Smooth muscle cell of the brain vasculature (primary cell): Measurements from ENCODE around the gene POU5F1.
"Not testable (repeated sequence)": the region's sequence is repeated elsewhere in the genome, so short reads cannot be mapped to it uniquely, and the experiment has no call there.

Experiments used
- DNase-seq: peaks from one replicate; pipeline ENCODE4 v3.0.0-alpha.2; 2012; ENCODE audit warnings: low read depth, low spot score

The POU5F1 gene

DNA sequence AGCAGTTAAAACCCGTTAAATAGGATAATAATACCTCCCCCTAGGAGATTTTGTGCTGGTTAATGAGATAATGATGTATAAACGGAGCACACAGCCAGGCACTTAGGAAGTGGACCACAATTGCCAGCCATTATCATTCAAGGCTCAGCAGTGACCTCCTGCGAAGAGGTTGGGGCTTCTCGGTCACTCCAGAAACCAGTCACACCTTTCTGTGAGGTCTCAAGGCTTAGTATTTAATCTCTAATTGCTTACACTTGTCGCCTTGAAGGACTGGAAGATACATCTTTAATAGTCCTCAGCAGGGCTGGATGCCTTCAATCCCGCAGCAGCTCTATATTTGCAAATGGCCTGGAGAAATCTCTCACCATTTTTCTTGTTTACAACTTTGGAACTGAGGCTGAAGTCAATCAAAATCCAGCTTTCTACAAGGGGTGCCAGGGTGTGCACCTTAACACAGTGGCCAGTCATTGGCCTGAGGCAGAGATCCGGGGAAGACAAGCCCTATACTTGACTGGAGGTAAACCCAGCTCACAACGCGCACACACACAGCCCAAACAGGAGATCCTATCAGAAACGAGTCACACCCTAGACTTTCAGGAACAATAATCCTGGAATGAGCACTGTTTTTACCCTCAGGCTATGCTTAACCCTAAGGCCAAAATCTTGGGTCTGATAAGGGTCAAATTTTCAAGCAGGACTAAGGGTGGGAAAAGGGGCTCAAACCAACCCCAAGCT is 1.2 kb downstream of the POU5F1 start:
- no peak for DNase-seq

DNA sequence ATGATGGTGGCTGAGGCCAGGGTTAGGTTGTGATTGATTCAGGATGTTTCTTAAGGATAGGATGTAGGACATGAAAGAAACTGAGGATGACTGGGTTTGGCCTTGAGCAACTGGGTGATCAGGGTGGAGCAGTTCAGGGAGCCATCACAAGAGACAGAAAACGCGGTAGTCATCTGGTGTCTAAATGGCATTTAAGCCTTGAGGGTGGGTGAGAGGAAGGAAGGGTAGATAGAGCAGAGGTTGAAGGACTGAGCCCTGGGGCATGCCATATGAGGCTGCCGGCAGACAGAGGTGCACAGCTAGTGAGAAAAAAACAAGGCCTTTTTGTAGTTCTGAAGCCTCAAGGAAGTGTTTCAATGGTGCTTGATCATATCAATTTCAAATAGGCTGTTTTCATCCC is 1.9 kb downstream of the POU5F1 start:
- no peak for DNase-seq

DNA sequence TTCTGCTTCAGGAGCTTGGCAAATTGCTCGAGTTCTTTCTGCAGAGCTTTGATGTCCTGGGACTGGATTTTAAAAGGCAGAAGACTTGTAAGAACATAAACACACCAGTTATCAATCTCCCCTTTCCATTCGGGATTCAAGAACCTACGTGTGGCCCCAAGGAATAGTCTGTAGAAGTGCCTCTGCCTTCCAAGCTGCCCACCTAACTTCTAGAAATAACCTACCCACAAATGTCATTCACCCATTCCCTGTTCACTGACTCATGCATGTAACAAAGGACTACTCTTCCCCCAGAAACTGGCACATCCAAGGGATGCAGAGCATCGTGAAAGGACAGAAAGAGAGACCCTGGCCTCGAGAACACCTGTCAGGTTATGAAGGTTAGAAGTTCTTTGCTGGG is 4.5 kb downstream of the POU5F1 start:
- DNase-seq = no peak

GRCh38 chr6:31165064-31165832 is 5.2 kb downstream of the POU5F1 start:
- DNase-seq = not testable (repeated sequence)

DNA sequence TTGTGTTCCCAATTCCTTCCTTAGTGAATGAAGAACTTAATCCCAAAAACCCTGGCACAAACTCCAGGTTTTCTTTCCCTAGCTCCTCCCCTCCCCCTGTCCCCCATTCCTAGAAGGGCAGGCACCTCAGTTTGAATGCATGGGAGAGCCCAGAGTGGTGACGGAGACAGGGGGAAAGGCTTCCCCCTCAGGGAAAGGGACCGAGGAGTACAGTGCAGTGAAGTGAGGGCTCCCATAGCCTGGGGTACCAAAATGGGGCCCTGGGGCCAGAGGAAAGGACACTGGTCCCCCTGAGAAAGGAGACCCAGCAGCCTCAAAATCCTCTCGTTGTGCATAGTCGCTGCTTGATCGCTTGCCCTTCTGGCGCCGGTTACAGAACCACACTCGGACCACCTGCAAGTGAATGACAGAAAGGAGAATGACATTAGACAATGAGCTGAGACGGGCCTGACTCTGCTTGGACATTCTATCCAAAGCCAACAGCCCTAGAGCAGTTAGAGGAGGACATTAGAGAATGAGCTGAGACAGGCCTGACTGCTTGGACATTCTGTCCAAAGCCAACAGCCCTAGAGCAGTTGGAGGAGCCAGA is 5.9 kb downstream of the POU5F1 start:
- not testable (repeated sequence) for DNase-seq

- no peak for DNase-seq
Measured at GRCh38 chr6:31163922-31164321, 6.6 kb downstream of the POU5F1 start.

DNA sequence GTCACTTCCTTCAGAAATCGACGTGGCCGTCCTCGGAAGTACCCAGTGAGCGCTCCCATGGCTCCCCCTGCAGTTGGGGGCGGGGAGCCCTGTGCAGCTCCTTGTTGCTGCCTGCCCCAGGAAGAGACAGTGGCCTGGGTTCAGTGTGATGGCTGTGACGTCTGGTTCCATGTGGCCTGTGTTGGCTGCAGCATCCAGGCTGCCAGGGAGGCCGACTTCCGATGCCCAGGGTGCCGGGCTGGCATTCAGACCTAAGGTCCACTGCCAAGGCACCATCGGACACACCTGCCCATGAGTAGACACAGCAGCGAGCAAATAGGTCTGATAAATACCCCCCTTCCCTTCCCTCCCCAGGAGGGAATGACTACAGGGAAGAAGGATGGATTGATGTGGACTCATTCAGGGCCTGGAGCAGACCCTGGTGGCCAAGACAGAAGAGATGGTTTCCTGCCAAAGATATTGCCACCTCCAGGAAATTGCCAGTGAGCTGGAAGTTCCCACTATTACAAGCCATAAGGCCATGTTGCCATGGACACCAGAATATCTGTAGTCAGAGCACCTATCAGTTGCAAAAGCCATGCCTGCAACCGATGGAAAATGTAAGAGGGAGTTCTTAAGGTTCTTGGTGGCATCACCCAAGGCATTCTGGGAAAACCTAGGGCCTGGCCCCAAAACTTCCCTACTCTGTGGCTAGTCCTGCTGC is 7.9 kb downstream of the POU5F1 start:
- DNase-seq = no peak

DNA sequence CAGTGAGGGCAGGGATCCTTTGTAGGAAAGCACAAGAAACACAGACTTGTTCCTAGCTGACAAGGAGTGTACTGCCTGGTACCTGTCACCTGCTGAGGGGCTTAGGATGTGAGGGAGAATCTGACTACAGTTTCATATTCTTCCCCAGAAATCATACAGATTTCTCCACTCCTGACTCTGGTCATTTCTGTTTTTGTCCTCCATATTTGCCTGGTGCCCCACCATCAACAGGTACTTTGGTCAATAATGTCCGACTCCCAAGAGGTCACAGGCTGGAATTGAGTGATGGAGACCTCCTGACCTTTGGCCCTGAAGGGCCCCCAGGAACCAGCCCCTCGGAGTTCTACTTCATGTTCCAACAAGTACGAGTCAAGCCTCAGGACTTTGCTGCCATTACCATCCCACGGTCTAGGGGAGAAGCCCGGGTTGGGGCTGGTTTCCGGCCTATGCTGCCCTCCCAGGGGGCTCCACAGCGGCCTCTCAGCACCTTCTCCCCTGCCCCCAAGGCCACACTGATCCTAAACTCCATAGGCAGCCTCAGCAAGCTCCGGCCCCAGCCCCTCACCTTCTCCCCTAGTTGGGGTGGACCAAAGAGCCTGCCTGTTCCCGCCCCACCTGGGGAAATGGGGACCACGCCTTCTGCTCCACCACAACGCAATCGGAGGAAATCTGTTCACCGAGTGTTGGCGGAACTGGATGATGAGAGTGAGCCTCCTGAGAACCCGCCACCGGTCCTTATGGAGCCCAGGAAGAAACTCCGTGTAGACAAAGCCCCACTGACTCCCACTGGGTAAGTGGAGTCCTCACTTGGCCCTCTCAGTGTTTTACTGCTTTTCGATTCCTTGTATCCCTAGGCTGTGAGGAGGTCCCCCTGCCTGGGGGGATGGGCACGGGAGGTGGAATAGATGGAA is 9.0 kb downstream of the POU5F1 start:
- DNase-seq = no peak

GRCh38 chr6:31158863-31159855 is 11.3 kb downstream of the POU5F1 start:
- no peak for DNase-seq

DNA sequence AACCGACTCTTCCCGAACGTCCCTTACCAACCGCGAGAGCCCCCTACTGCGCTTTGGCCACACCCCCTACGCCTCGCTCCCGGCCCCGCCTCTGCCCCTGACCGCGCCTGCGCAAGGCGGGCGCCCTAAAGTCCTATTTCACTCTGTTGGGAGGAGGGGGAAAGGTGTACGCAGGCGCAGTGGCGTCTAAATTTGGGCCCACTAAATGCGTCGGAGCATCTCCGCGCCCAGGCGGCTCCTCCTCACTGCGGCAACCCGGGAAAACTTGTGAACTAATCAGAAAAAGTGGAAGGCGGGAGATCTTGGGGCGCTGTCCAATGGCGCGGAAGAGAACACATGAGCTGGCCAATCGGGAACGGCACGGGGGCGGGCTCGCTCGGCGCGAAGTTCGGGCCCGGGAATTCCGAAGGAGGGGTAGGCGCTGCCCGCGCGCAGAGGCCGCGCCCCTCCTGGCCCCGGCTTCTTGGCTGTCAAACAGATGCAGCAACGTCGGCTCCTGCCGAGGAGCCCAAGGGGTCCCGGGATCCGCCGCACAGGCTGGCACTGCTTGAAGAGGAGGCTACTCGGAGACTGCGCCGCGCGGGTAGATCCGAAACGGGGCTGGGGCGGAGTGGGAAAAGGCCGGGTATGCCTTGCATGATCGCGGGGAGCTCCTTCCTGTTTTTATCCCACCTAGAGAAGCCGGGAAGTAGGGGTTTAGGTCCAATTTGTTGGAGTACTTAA is 12.2 kb downstream of the POU5F1 start, which contains the start of gene TCF19:
TSS of gene TCF19 (plus strand) at position 450 of the 723 bp plus-strand sequence. CDS start 881 bp downstream, outside the sequence.
- peak; percentile 99 for DNase-seq

DNA sequence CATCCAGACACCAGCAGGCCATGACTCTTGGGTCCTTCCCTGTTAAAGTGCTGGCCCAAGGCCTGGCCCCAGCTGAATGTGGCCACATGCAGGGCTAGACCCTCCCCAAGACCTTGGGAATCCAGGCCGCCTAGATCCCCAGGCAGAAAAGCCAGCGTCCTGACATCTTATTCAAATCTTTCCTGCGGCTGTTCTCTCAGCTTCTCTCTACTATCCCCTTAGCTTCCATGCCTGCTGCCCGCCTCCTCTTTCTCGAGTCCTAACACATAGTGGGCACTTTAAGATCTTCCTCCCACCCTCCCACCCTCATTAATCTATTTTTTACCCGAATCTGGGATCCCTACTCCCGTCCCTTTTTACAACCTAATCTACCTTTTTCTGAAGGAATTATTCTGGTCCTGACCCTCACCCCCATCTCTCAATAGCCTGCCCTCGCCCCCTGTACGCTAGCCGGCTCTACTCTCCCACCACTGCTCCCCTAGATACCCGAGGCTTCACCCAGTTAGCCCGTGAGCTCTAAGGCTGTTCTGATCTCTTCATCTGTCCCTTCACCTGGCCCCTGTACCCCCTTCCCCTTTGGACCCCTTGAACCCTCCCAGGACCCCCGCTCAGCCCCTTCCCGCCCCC is 12.9 kb downstream of the POU5F1 start, which contains the start of gene CCHCR1:
TSS of gene CCHCR1 (minus strand) at position 290 of the 627 bp plus-strand sequence. CDS start at position 88, 202 bp downstream.
- no peak for DNase-seq

GRCh38 chr6:31156641-31157040 is 13.8 kb downstream of the POU5F1 start:
- DNase-seq = no peak

DNA sequence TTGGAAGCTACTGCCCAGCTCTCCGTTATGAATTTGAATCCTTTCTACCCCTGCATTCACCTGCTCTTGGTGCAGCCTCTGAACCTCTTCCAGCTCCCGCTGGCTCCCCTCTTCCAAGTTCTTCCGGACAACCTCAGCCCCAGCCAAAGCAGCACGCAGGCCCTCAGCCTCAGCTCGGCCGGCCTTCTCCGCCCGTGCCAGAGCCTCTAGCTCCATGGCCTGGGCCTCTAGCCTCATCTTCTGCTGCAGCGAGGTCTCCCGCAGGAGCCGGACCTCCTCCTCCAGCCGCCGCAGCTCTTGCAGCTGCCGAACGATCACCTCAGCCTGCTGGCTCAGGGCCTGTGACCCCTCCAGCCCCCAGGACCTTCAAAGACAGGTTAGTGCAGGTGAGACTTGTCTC is 16.0 kb downstream of the POU5F1 start:
- no peak for DNase-seq

GRCh38 chr6:31152781-31153180 is 17.7 kb downstream of the POU5F1 start:
- DNase-seq = no peak

DNA sequence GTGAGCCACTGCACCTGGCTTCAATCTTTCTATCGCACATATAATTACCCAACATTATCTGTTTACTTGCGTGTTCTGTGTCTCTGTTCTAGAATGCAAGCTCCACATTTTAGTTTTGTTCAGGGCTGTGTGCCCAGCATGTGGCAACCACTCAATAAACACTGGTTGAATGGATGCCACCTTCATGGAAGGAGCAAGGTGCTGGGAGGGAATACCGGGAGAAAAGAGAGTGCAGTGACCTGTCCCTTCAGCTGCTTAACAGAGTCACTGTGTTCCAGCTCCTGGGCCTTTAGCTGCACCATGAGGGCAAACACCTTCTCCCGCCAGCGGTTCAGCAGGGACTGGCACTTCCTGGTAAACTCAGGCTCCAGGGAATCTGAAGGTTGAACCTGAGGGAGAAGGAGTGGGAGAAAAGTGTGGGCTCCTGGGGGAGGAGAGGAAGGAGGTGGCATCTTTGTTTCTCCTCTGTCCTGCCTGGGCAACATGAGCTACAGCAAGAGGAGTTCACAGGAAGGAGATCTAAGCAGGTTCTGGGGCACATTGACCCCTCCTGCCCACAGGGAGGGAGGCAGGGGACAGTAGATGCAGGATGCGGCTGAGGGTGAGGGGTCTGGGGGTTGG is 20.5 kb downstream of the POU5F1 start:
- DNase-seq = no peak

- DNase-seq = no peak
Measured at GRCh38 chr6:31145386-31145785, 25.1 kb downstream of the POU5F1 start.

- DNase-seq = no peak
Measured at GRCh38 chr6:31144970-31145340, 25.5 kb downstream of the POU5F1 start.
